SK-N-SH treated with all-trans-retinoic acid at 6 μM for 48 hours (cell line): ENCODE results near the gene SEMA4F.

Experiments used
- ATAC-seq: fragments of 200-7000 bp; cut with Tn5 transposase; 3 replicates; pipeline ENCODE4 v1.9.1; 2020; ENCODE audit warnings: mild to moderate bottlenecking, moderate library complexity
- BACH2 ChIP-seq: fragments of 250-450 bp; sonication (Bioruptor Pico); IDR thresholded peaks from 2 replicates; pipeline ENCODE4 v1.9.0; 2021; ENCODE audit warnings: mild to moderate bottlenecking, borderline replicate concordance
- CSRNP3 ChIP-seq: fragments of 250-450 bp; sonication (Bioruptor Pico); IDR thresholded peaks from 2 replicates; pipeline ENCODE4 v1.5.1; 2021; ENCODE audit warnings: mild to moderate bottlenecking, moderate library complexity
- ESRRG ChIP-seq: fragments of 250-450 bp; sonication (Bioruptor Pico); IDR thresholded peaks from 2 replicates; pipeline ENCODE4 v1.6.1; 2021; ENCODE audit warnings: mild to moderate bottlenecking
- ISL1 ChIP-seq: fragments of 250-450 bp; sonication (Bioruptor Pico); IDR thresholded peaks from 2 replicates; pipeline ENCODE4 v2.1.2; 2022; ENCODE audit warnings: mild to moderate bottlenecking, moderate library complexity
- OSR1 ChIP-seq: fragments of 250-450 bp; sonication (Bioruptor Pico); IDR thresholded peaks from 2 replicates; pipeline ENCODE4 v1.8.0; 2022; ENCODE audit warnings: moderate library complexity, mild to moderate bottlenecking, inconsistent platforms
- TCF4 ChIP-seq: fragments of 250-450 bp; sonication (Bioruptor Pico); IDR thresholded peaks from 2 replicates; pipeline ENCODE4 v1.8.0; 2021; ENCODE audit warnings: mild to moderate bottlenecking, moderate library complexity, borderline replicate concordance
- TOX ChIP-seq: fragments of 250-450 bp; sonication (Bioruptor Pico); IDR thresholded peaks from 2 replicates; pipeline ENCODE4 v1.8.0; 2021; ENCODE audit warnings: mild to moderate bottlenecking, moderate library complexity, borderline replicate concordance
- ZFP3 ChIP-seq: fragments of 250-450 bp; sonication (Bioruptor Pico); IDR thresholded peaks from 2 replicates; pipeline ENCODE4 v1.5.0; 2020; ENCODE audit warnings: mild to moderate bottlenecking, moderate library complexity
- ZFP30 ChIP-seq: fragments of 450-650 bp; formaldehyde crosslinking; IDR thresholded peaks from 2 replicates; pipeline ENCODE4 v1.5.0; 2022; ENCODE audit warnings: mild to moderate bottlenecking, moderate library complexity
- ZNF565 ChIP-seq: fragments of 450-650 bp; formaldehyde crosslinking; conservative IDR thresholded peaks from 2 replicates; pipeline ENCODE4 v1.5.0; 2020; ENCODE audit warnings: low read depth, mild to moderate bottlenecking, moderate library complexity
- ZNF70 ChIP-seq: fragments of 450-650 bp; formaldehyde crosslinking; IDR thresholded peaks from 2 replicates; pipeline ENCODE4 v1.5.0; 2020; ENCODE audit warnings: mild to moderate bottlenecking, moderate library complexity
- TF ChIP-seq, protein P1 (sequence below): fragments of 250-450 bp; sonication (Bioruptor Pico); IDR thresholded peaks from 2 replicates; pipeline ENCODE4 v1.8.0; 2020; ENCODE audit warnings: mild to moderate bottlenecking, moderate library complexity, borderline replicate concordance
- TF ChIP-seq, protein P2 (sequence below): fragments of 250-450 bp; sonication (Bioruptor Pico); IDR thresholded peaks from 2 replicates; pipeline ENCODE4 v1.8.0; 2021; ENCODE audit warnings: low read depth, mild to moderate bottlenecking, moderate library complexity, borderline replicate concordance

The SEMA4F gene

GRCh38 chr2:74730530-74730929, 76.5 kb downstream of the SEMA4F start:
- TF ChIP-seq ESRRG (CRISPR knock-in tag) = no peak
- TF ChIP-seq, protein P1, sequence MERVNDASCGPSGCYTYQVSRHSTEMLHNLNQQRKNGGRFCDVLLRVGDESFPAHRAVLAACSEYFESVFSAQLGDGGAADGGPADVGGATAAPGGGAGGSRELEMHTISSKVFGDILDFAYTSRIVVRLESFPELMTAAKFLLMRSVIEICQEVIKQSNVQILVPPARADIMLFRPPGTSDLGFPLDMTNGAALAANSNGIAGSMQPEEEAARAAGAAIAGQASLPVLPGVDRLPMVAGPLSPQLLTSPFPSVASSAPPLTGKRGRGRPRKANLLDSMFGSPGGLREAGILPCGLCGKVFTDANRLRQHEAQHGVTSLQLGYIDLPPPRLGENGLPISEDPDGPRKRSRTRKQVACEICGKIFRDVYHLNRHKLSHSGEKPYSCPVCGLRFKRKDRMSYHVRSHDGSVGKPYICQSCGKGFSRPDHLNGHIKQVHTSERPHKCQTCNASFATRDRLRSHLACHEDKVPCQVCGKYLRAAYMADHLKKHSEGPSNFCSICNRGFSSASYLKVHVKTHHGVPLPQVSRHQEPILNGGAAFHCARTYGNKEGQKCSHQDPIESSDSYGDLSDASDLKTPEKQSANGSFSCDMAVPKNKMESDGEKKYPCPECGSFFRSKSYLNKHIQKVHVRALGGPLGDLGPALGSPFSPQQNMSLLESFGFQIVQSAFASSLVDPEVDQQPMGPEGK = no peak
- no peak for TF ChIP-seq ZNF565 (CRISPR knock-in tag)
- TF ChIP-seq ZFP30 (CRISPR knock-in tag) = no peak
- no peak for TF ChIP-seq OSR1 (CRISPR knock-in tag)
- TF ChIP-seq BACH2 = no peak
- TF ChIP-seq ZFP3 (CRISPR knock-in tag) = no peak
- TF ChIP-seq ZNF70 (CRISPR knock-in tag) = no peak
- no peak for TF ChIP-seq CSRNP3 (CRISPR knock-in tag)
- TF ChIP-seq ISL1 (CRISPR knock-in tag) = no peak
- TF ChIP-seq, protein P2, sequence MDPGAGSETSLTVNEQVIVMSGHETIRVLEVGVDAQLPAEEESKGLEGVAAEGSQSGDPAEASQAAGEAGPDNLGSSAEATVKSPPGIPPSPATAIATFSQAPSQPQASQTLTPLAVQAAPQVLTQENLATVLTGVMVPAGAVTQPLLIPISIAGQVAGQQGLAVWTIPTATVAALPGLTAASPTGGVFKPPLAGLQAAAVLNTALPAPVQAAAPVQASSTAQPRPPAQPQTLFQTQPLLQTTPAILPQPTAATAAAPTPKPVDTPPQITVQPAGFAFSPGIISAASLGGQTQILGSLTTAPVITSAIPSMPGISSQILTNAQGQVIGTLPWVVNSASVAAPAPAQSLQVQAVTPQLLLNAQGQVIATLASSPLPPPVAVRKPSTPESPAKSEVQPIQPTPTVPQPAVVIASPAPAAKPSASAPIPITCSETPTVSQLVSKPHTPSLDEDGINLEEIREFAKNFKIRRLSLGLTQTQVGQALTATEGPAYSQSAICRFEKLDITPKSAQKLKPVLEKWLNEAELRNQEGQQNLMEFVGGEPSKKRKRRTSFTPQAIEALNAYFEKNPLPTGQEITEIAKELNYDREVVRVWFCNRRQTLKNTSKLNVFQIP (CRISPR knock-in tag) = no peak
- no peak for TF ChIP-seq TCF4 (CRISPR knock-in tag)
- no peak for TF ChIP-seq TOX (CRISPR knock-in tag)
- no peak for ATAC-seq
